Duodenal mucosa (tissue), 2 donors: ENCODE results near the gene ADM.
A peak's percentile ranks its signal among the peaks of the same experiment; 100 is the strongest.

Source experiments
- H3K27ac ChIP-seq: one replicate; pipeline ENCODE4 v1.7.0; 2013; ENCODE audit warnings: low read depth, low read length
- H3K27me3 ChIP-seq, 2 donors: one replicate each; pipeline ENCODE4 v1.7.0; 2013; ENCODE audit warnings: low read length in 2 of 2, control low read depth in 1 of 2; ENCODE audit not compliant: insufficient read depth in 2 of 2, control insufficient read depth in 1 of 2
- H3K36me3 ChIP-seq, 2 donors: one replicate each; pipeline ENCODE4 v1.7.0; 2013; ENCODE audit warnings: low read length in 2 of 2, control low read depth in 1 of 2; ENCODE audit not compliant: insufficient read depth in 2 of 2, control insufficient read depth in 1 of 2
- H3K4me1 ChIP-seq, 2 donors: one replicate each; pipeline ENCODE4 v1.7.0; 2013; ENCODE audit warnings: low read length in 2 of 2, control low read depth in 1 of 2; ENCODE audit not compliant: insufficient read depth in 2 of 2, control insufficient read depth in 1 of 2
- H3K4me3 ChIP-seq, 2 donors: one replicate each; pipeline ENCODE4 v1.7.0; 2013; ENCODE audit warnings: low read length in 2 of 2, low read depth in 1 of 2
- H3K9ac ChIP-seq, 2 donors: one replicate each; pipeline ENCODE4 v1.7.0; 2013; ENCODE audit warnings: low read length in 2 of 2, low read depth in 1 of 2
- H3K9me3 ChIP-seq, 2 donors: one replicate each; pipeline ENCODE4 v1.7.0; 2013; ENCODE audit warnings: low read length in 2 of 2, control low read depth in 1 of 2; ENCODE audit not compliant: control insufficient read depth in 1 of 2

ADM gene

GRCh38 chr11:10329935-10330334 is 25.1 kb downstream of the ADM start:
- Histone ChIP-seq H3K9me3 (no peaks in the 10 kb centered on the region), H3K36me3 (no peaks in the 10 kb centered on the region), H3K27me3 (no peaks in the 10 kb centered on the region), H3K4me3 (no peak overlapping the region), H3K9ac (no peak overlapping the region), H3K27ac (no peak overlapping the region), H3K4me1 (peaks cover 17 to 38% of the 10 kb centered on the region in 2 donors)

DNA sequence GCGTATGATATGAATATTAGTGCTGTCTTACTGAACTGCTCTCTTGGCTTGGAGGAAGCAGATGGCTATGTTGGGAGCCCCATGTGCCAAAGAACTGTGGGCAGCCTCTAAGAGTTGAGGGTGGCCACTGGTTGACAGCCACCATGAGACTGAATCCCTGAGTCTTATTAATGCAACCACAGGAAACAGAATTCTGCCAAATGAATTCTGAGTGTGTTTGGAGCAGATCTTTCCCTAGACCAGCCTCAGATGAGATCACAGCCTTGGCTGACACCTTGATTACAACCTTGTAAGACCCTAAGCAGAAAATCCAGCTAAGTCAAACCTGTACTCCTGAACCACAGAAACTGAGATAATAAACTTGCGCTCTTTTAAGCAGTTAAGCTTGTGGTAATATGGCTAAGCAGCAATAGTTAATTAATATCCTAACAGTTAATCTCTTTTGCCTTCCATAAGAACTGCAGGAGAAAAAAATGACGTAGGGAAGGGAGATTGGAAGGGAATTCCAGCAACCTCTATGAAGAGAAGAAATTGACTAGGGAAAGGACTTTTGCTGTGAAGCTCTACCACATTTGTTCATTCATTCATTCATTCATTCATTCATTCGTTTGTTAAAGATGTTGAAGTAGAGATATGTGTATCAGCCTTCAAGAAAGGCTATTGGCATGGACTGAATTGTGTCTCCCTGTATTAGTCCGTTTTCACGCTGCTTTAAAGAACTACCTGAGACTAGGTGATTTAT is 26.8 kb downstream of the ADM start:
- Histone ChIP-seq H3K9me3 (no peaks in the 10 kb centered on the region), H3K4me1 (peaks cover 16 to 25% of the 10 kb centered on the region in 2 donors), H3K9ac (no peak overlapping the region), H3K4me3 (no peak overlapping the region), H3K36me3 (no peaks in the 10 kb centered on the region), H3K27me3 (no peaks in the 10 kb centered on the region), H3K27ac (no peak overlapping the region)

DNA sequence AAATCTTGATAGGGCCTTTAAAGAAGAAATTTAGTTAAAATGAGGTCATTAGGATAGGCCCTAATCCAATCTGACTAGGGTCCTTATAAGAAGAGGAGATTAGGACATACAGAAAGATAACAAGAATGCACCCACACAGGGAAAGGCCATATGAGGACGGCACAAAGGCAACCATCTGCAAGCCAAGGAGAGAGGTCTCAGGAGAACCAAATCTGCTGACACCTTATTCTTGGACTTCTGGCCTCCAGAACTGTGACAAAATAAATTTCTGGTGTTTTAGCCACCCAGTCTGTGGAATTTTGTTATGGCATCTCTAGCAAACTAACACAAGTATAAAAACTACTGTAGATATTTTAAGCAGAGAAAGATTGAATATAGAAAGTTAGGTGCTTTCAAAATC is 28.6 kb downstream of the ADM start:
- no peak overlapping the region for H3K9ac ChIP-seq
- no peak overlapping the region for H3K27ac ChIP-seq
- H3K4me1 ChIP-seq = peaks cover 5 to 8% of the 10 kb centered on the region in 2 donors
- H3K4me3 ChIP-seq = no peak overlapping the region
- H3K27me3 ChIP-seq = no peaks in the 10 kb centered on the region
- no peaks in the 10 kb centered on the region for H3K36me3 ChIP-seq
- no peaks in the 10 kb centered on the region for H3K9me3 ChIP-seq

- H3K4me3 ChIP-seq = no peak overlapping the region
- no peak overlapping the region for H3K9ac ChIP-seq
- no peaks in the 10 kb centered on the region for H3K27me3 ChIP-seq
- no peaks in the 10 kb centered on the region for H3K36me3 ChIP-seq
- H3K4me1 ChIP-seq = no peaks in the 10 kb centered on the region
- no peaks in the 10 kb centered on the region for H3K9me3 ChIP-seq
- H3K27ac ChIP-seq = no peak overlapping the region
These were observed 33.4 kb downstream of the ADM start for GRCh38 chr11:10338287-10338686.

- no peaks in the 10 kb centered on the region for H3K36me3 ChIP-seq
- H3K9me3 ChIP-seq = no peaks in the 10 kb centered on the region
- H3K27ac ChIP-seq = no peak overlapping the region
- H3K4me3 ChIP-seq = no peak overlapping the region
- peaks cover 6 to 8% of the 10 kb centered on the region in 2 donors for H3K4me1 ChIP-seq
- no peak overlapping the region for H3K9ac ChIP-seq
- no peaks in the 10 kb centered on the region for H3K27me3 ChIP-seq
These were observed 43.9 kb downstream of the ADM start for GRCh38 chr11:10348650-10349280.

DNA sequence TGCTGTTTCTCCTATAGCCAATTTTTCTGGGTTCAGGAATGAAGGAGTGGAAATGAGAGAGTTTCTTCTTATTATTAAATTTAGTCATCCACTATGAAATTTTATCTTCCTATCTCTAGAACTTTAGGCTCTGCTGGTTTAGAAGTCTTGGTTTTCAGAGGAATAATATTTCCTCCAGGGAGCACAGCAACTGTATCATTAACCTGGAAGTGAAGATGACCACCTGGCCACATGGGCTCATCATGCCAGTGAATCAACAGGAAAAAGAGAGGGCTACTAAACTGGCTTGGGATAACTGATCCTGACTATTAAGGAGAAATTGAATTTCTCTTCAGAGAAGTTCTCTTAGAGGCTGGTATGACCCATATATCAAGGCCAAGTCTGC is 44.4 kb downstream of the ADM start:
- H3K9me3 ChIP-seq = no peaks in the 10 kb centered on the region
- H3K27me3 ChIP-seq = no peaks in the 10 kb centered on the region
- H3K36me3 ChIP-seq = no peaks in the 10 kb centered on the region
- no peak overlapping the region for H3K27ac ChIP-seq
- no peak overlapping the region for H3K9ac ChIP-seq
- peaks cover 6 to 8% of the 10 kb centered on the region in 2 donors for H3K4me1 ChIP-seq
- H3K4me3 ChIP-seq = no peak overlapping the region

DNA sequence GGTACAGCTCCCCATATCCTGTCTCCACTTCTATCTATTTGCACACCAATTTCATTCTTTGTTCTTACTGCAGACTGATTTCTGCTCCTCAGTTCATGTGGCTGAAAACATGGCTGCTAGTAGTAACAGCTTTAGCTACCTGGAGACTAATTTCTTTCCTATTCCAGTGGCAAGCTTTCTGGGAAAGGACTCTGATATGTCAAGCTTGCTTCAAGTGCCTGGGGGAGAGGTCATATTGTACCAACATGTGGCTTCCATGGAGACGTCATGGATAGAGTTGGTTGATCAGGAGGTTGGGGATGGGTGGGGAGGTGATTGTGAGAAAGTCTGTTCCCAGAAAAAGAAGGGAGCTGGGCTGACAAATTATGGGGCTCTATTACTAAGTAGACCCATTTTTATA is 44.9 kb downstream of the ADM start:
- Histone ChIP-seq H3K9ac (no peak overlapping the region), H3K4me3 (no peak overlapping the region), H3K27me3 (no peaks in the 10 kb centered on the region), H3K9me3 (no peaks in the 10 kb centered on the region), H3K36me3 (no peaks in the 10 kb centered on the region), H3K27ac (no peak overlapping the region), H3K4me1 (peaks cover 6 to 8% of the 10 kb centered on the region in 2 donors)

GRCh38 chr11:10350334-10350733 is 45.5 kb downstream of the ADM start:
- Histone ChIP-seq H3K4me1 (peaks cover 6 to 8% of the 10 kb centered on the region in 2 donors), H3K9ac (no peak overlapping the region), H3K4me3 (no peak overlapping the region), H3K9me3 (no peaks in the 10 kb centered on the region), H3K27ac (no peak overlapping the region), H3K36me3 (no peaks in the 10 kb centered on the region), H3K27me3 (no peaks in the 10 kb centered on the region)

DNA sequence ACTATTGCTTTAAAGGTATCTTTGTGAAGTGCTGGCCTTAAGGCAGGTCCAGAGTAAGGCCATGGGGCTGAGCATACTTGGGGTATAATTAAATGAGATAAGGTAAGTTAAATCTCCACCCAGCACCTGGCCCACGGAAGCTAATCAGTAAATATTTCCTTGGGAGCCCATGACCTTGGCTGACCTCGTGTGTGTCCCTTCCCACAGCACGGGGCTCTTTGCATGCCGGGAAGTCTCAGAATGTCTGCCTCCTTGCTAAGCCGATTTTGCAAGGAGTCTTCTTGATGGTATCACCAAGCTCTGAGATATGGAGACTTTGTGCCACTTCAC is 46.5 kb downstream of the ADM start:
- H3K9me3 ChIP-seq = no peaks in the 10 kb centered on the region
- peak overlapping the region in 1 of 2 donors; percentile 30 for H3K4me3 ChIP-seq
- no peaks in the 10 kb centered on the region for H3K36me3 ChIP-seq
- no peak overlapping the region for H3K27ac ChIP-seq
- no peak overlapping the region for H3K9ac ChIP-seq
- peaks cover 6 to 8% of the 10 kb centered on the region in 2 donors for H3K4me1 ChIP-seq
- no peaks in the 10 kb centered on the region for H3K27me3 ChIP-seq

GRCh38 chr11:10351765-10352641 is 47.1 kb downstream of the ADM start:
- Histone ChIP-seq H3K9ac (no peak overlapping the region), H3K36me3 (no peaks in the 10 kb centered on the region), H3K27me3 (no peaks in the 10 kb centered on the region), H3K4me1 (peaks cover 6 to 8% of the 10 kb centered on the region in 2 donors), H3K4me3 (peak overlapping the region in 1 of 2 donors; percentile 30), H3K9me3 (no peaks in the 10 kb centered on the region), H3K27ac (no peak overlapping the region)
